ENCODE measurements around the gene DUOXA2.
A peak's percentile ranks its signal among the peaks of the same experiment; 100 is the strongest.
"Not testable (repeated sequence)": the region's sequence is repeated elsewhere in the genome, so short reads cannot be mapped to it uniquely, and the experiment has no call there.

DUOXA2 gene

GRCh38 chr15:45097466-45097865 is 16.7 kb upstream of the DUOXA2 start:
- no peak for DNase-seq

- no peak for DNase-seq
Observed at GRCh38 chr15:45099549-45100165, 14.5 kb upstream of the DUOXA2 start.

GRCh38 chr15:45100884-45101625 is 13.1 kb upstream of the DUOXA2 start:
- DNase-seq, result no peak

GRCh38 chr15:45101749-45102148 is 12.4 kb upstream of the DUOXA2 start:
- DNase-seq, result no peak

- no peak for DNase-seq
Observed at GRCh38 chr15:45102226-45102625, 11.9 kb upstream of the DUOXA2 start.

- DNase-seq, result not testable (repeated sequence)
Observed at GRCh38 chr15:45104170-45104569, 10.0 kb upstream of the DUOXA2 start.

GRCh38 chr15:45105586-45105985 is 8.5 kb upstream of the DUOXA2 start:
- no peak for DNase-seq

- DNase-seq, result no peak
Observed at GRCh38 chr15:45106002-45106790, 7.9 kb upstream of the DUOXA2 start.

- no peak for DNase-seq
Observed at GRCh38 chr15:45107941-45108630, 6.0 kb upstream of the DUOXA2 start.

- DNase-seq, result peak in 1 of 6 experiments; percentile 7
Observed at GRCh38 chr15:45110256-45110820, 3.8 kb upstream of the DUOXA2 start.

- no peak for DNase-seq
Observed at GRCh38 chr15:45111390-45112142, 2.6 kb upstream of the DUOXA2 start.

- no peak for DNase-seq
Observed at GRCh38 chr15:45112143-45112590, 2.0 kb upstream of the DUOXA2 start.

GRCh38 chr15:45112591-45113379 is 1.3 kb upstream of the DUOXA2 start:
- no peak for DNase-seq

- no peak for DNase-seq
Observed at GRCh38 chr15:45113380-45113990, 641 bp upstream of the DUOXA2 start.

GRCh38 chr15:45114751-45115085 is 592 bp downstream of the DUOXA2 start:
- no peak for DNase-seq

- no peak for DNase-seq
Observed at GRCh38 chr15:45115312-45115820, 1.2 kb downstream of the DUOXA2 start.

GRCh38 chr15:45116006-45116481 is 1.9 kb downstream of the DUOXA2 start:
- DNase-seq, result no peak

GRCh38 chr15:45116482-45117307 is 2.6 kb downstream of the DUOXA2 start:
- peak in 1 of 6 experiments; percentile 21 for DNase-seq
